Epithelial cell of esophagus (primary cell): ENCODE results near the gene CASP14.

Experiments
- DNase-seq: peaks from one replicate; pipeline ENCODE4 v3.0.0; 2010; ENCODE audit warnings: low read depth
- H3K4me3 ChIP-seq: 2 replicates; pipeline ENCODE4 v1.5.1; 2011; ENCODE audit warnings: mild to moderate bottlenecking, low read length, control low read depth
- TF ChIP-seq, protein P1 (sequence below): IDR thresholded peaks from 2 replicates; pipeline ENCODE4 v1.5.1; 2011; ENCODE audit warnings: low read depth, mild to moderate bottlenecking, low read length, control low read depth, inconsistent platforms; ENCODE audit not compliant: insufficient read depth; ENCODE audit errors: missing control alignments

Gene CASP14

DNA sequence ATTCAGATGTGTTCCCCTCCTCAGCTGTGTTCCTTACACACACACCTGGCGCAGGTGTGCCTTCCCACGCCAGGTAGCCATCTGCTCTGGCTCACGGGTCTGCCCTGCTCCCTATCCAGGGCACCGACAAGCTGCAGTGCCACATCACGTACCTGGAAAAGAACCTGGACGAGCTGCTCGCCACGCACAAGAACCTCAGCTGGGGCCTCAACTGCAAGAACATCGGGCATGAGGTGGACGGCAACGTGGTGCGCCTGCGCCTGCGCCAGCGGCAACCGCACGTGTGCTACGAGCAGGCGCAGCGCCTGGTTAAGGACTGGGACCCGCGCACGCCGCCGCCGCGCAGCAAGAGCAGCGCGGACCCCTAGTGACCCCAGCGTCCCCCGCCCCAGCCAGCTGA, 26.5 kb upstream of the CASP14 start:
- H3K4me3 ChIP-seq: no peak overlapping the region
- TF ChIP-seq, protein P1, sequence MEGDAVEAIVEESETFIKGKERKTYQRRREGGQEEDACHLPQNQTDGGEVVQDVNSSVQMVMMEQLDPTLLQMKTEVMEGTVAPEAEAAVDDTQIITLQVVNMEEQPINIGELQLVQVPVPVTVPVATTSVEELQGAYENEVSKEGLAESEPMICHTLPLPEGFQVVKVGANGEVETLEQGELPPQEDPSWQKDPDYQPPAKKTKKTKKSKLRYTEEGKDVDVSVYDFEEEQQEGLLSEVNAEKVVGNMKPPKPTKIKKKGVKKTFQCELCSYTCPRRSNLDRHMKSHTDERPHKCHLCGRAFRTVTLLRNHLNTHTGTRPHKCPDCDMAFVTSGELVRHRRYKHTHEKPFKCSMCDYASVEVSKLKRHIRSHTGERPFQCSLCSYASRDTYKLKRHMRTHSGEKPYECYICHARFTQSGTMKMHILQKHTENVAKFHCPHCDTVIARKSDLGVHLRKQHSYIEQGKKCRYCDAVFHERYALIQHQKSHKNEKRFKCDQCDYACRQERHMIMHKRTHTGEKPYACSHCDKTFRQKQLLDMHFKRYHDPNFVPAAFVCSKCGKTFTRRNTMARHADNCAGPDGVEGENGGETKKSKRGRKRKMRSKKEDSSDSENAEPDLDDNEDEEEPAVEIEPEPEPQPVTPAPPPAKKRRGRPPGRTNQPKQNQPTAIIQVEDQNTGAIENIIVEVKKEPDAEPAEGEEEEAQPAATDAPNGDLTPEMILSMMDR: no peak
- no peak for DNase-seq

DNA sequence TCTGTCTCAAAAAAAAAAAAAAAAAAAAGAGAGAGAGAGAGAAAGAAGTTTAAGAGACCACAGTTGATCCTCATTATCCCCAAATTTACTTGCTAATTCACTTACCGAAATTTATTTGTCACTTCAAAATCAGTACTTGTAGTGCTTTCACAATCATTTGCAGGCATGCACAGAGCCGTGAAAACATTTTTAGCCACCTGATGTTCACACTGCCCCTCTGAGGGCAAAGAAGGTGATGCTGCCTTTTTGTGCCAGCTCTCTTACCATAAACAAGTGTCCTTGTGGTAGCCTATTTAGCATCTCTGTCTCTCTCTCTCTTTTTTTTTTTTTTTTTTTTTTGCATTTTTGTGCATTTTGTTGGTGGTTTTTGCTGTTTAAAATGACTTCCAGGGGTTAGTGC, 24.1 kb upstream of the CASP14 start:
- DNase-seq: peak; percentile 2
- H3K4me3 ChIP-seq: no peak overlapping the region
- TF ChIP-seq, protein P1: no peak

DNA sequence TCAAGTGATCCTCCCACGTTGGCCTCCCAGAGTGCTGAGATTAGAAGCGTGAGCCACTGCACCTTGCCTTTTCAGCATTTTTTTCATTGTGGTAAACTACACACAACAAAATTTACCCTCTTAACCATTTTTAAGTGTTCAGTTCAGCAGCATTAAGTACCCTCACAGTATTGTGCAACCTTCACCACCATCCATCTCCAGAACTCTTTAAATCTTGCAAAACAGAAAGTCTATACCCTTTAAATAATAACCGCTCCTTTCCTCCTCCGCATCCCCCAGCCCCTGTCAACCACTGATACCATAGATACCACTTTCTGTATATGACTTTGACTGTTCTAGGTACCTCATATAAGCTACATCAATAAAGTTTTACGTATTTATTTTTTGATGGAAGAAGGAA, 20.8 kb upstream of the CASP14 start:
- TF ChIP-seq, protein P1: no peak
- no peak overlapping the region for H3K4me3 ChIP-seq
- DNase-seq: no peak

DNA sequence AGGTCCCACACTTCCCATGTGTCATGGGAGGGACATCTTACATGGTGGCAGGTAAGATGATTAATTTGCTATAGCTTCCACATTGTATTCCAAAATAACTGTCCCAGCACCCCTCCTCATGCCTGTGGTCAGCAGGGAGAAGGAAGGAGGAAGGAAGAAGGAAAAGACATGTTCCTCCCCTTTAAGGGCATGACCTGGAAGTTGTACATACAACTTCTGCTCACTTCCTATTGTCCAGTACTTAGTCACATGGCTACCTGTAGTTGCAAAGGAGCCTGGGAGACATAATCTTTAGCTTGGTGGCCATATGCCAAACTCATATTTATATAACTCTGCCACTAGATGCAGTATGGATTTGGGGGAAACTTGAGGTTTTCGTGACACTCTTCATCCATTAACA, 17.6 kb upstream of the CASP14 start:
- TF ChIP-seq, protein P1: no peak
- no peak overlapping the region for H3K4me3 ChIP-seq
- DNase-seq: no peak

DNA sequence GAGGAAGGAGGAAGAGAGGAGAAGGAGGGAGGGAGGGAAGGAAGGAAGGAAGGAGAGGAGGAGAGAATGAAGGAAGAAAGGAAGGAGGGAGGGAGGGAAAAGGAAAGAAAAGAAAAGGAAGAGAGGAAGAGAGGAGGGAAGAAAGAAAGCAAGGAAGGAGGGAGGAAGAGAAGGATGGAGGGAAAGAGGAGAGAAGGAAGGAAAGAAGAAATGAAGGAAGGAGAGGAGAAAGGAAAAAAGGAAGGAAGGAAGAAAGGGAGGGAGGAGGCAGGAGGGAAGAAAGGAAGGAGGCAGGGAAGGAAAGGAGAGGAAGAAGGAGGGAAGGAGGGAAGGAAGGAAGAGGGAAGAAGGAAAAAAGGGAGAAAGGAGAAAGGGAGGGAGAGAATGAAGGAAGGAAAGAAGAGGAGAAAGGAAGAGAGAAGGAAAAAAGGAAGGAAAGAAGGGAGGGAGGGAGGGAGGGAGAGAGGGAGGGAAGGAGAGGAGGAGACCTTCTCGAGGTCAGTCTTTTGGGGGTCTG, 13.4 kb upstream of the CASP14 start:
- H3K4me3 ChIP-seq: no peak overlapping the region
- TF ChIP-seq, protein P1: no peak
- no peak for DNase-seq

DNA sequence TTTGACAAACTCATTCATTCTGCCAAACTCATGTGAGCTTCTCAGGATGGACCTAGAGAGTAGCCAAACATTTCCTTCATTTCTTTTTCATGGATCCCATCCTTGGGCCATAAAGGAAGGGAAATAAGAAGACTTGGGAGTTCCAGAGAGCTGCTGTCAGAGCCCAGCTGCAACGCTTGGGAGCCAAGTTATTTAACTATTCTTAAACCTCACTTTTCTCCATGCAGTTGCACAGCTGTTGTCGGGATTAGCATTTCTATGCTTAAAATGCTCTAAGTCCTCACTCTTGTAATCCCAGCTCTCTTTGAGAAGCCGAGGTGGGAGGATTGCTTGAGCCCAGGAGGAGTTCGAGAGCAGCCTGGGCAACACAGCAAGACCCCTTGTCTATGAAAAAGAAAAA, 11.7 kb upstream of the CASP14 start:
- DNase-seq: no peak
- TF ChIP-seq, protein P1: no peak
- no peak overlapping the region for H3K4me3 ChIP-seq

DNA sequence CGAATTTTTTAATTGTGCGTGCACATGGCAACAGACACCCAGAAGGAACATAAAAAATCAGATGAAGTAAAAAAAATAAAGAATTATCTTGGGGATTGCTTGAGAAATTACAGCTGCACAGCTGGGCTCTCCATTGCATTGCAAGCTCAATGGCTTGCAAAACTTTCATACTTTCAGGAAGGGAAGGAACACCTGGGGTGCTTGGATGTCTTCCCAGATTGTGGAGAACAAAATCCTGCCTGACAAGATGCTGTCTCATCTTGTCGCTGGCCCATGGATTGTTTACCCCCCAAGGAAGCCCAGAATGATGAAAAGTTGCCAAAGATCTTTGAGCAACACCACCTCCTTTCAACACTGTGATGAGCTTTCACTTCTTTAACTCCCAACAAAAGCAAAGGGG, 11.0 kb upstream of the CASP14 start:
- peak; percentile 64 for DNase-seq
- H3K4me3 ChIP-seq: no peak overlapping the region
- TF ChIP-seq, protein P1: no peak
